SU-DHL-6 (cell line): Measurements from ENCODE around the gene ETNK2.
"Not testable (repeated sequence)": the region's sequence is repeated elsewhere in the genome, so short reads cannot be mapped to it uniquely, and the experiment has no call there.

Source experiments
- H2AFZ ChIP-seq: fragments of 200-600 bp; sonication (generic); 2 replicates; pipeline ENCODE4 v1.6.1; 2014; ENCODE audit warnings: low read depth, mild to moderate bottlenecking, moderate library complexity, mixed read lengths, antibody characterized with exemption, low read length; ENCODE audit not compliant: severe bottlenecking
- H3F3A ChIP-seq: fragments of 200-600 bp; shearing (Covaris generic); 2 replicates; pipeline ENCODE4 v1.6.0; 2016; ENCODE audit warnings: antibody characterized with exemption, mild to moderate bottlenecking; ENCODE audit not compliant: insufficient read depth
- H3K27ac ChIP-seq: fragments of 200-600 bp; sonication (generic); 2 replicates; pipeline ENCODE4 v1.5.1; 2016; ENCODE audit warnings: low read depth, mild to moderate bottlenecking, low read length, moderate library complexity, mixed read lengths
- H3K27me3 ChIP-seq: fragments of 200-600 bp; sonication (generic), shearing (Covaris generic); 2 replicates; pipeline ENCODE4 v1.6.0; 2014; ENCODE audit warnings: mild to moderate bottlenecking, low read length
- H3K36me3 ChIP-seq: fragments of 200-600 bp; sonication (generic); 2 replicates; pipeline ENCODE4 v1.6.1; 2014; ENCODE audit warnings: mild to moderate bottlenecking, low read length, mixed read lengths
- H3K4me2 ChIP-seq: fragments of 300-600, 200-600 bp; shearing (Covaris generic), sonication (generic); 2 replicates; pipeline ENCODE4 v1.6.0; 2014; ENCODE audit warnings: low read length, low read depth, mild to moderate bottlenecking; ENCODE audit not compliant: poor library complexity, severe bottlenecking
- H3K4me3 ChIP-seq: fragments of 200-600 bp; sonication (generic); 2 replicates; pipeline ENCODE4 v1.5.1; 2014; ENCODE audit warnings: antibody characterized with exemption, low read length, mild to moderate bottlenecking, mixed read lengths; ENCODE audit not compliant: insufficient read depth, poor library complexity, severe bottlenecking
- H3K79me2 ChIP-seq: fragments of 200-600 bp; sonication (generic); 2 replicates; pipeline ENCODE4 v1.6.1; 2014; ENCODE audit warnings: mild to moderate bottlenecking, low read length, moderate library complexity; ENCODE audit not compliant: insufficient read depth
- H3K9ac ChIP-seq: fragments of 200-600 bp; sonication (generic); 2 replicates; pipeline ENCODE4 v1.7.0; 2014; ENCODE audit warnings: mild to moderate bottlenecking, low read length
- H3K9me2 ChIP-seq: fragments of 200-600 bp; sonication (generic); replicated peaks from 2 replicates; pipeline ENCODE4 v1.6.1; 2014; ENCODE audit warnings: low read length; ENCODE audit not compliant: insufficient read depth
- H3K9me3 ChIP-seq: fragments of 200-600 bp; sonication (generic); 2 replicates; pipeline ENCODE4 v1.6.1; 2014; ENCODE audit warnings: low read length, mixed read lengths; ENCODE audit not compliant: insufficient read depth
- H4K20me1 ChIP-seq: fragments of 200-600 bp; sonication (generic); 2 replicates; pipeline ENCODE4 v1.6.1; 2014; ENCODE audit warnings: low read depth, mild to moderate bottlenecking, antibody characterized with exemption, low read length, moderate library complexity, mixed read lengths
- CTCF ChIP-seq: fragments of 200-600 bp; sonication (generic); IDR thresholded peaks from one replicate; pipeline ENCODE4 v1.5.1; 2017; ENCODE audit warnings: antibody characterized with exemption, mild to moderate bottlenecking, low read length, moderate library complexity; ENCODE audit not compliant: insufficient read depth, poor library complexity, severe bottlenecking
- EZH2phosphoT487 ChIP-seq: fragments of 200-600 bp; sonication (generic), shearing (Covaris generic); conservative IDR thresholded peaks from 2 replicates; pipeline ENCODE4 v1.6.1; 2018; ENCODE audit warnings: mild to moderate bottlenecking, antibody characterized with exemption, low read length, moderate library complexity, mixed read lengths

The ETNK2 gene

GRCh38 chr1:204102029-204102611, 49.7 kb downstream of the ETNK2 start:
- Histone ChIP-seq H3K4me3 (no peak overlapping the region), H2AFZ (no peak overlapping the region), H3K27me3 (no peaks in the 10 kb centered on the region), H3K27ac (no peak overlapping the region), H3K9ac (no peak overlapping the region), H3K9me2 (no peaks in the 10 kb centered on the region), H3K36me3 (no peaks in the 10 kb centered on the region), H3K4me2 (no peak overlapping the region), H3K9me3 (no peaks in the 10 kb centered on the region), H3F3A (no peaks in the 10 kb centered on the region), H3K79me2 (no peaks in the 10 kb centered on the region), H4K20me1 (no peaks in the 10 kb centered on the region)
- TF ChIP-seq EZH2phosphoT487, result no peak
- no peak for TF ChIP-seq CTCF

- H3K9ac ChIP-seq, H3K36me3 ChIP-seq, H3K9me2 ChIP-seq, H3K4me2 ChIP-seq, H3K79me2 ChIP-seq, H3K27ac ChIP-seq, H3K9me3 ChIP-seq, H2AFZ ChIP-seq, H3F3A ChIP-seq, H3K27me3 ChIP-seq, H3K4me3 ChIP-seq, H4K20me1 ChIP-seq: not testable (repeated sequence)
Observed at GRCh38 chr1:204099754-204100153, 52.1 kb downstream of the ETNK2 start.

- no peaks in the 10 kb centered on the region for H3F3A ChIP-seq
- no peaks in the 10 kb centered on the region for H3K79me2 ChIP-seq
- H2AFZ ChIP-seq, result no peak overlapping the region
- H3K36me3 ChIP-seq, result no peaks in the 10 kb centered on the region
- H3K9ac ChIP-seq, result no peak overlapping the region
- H3K4me3 ChIP-seq, result no peak overlapping the region
- no peaks in the 10 kb centered on the region for H3K9me3 ChIP-seq
- no peak overlapping the region for H3K27ac ChIP-seq
- no peak for TF ChIP-seq CTCF
- no peak for TF ChIP-seq EZH2phosphoT487
- H3K4me2 ChIP-seq, result no peak overlapping the region
- H4K20me1 ChIP-seq, result no peaks in the 10 kb centered on the region
- H3K27me3 ChIP-seq, result no peaks in the 10 kb centered on the region; the same call in 1 of the 2 replicates
- H3K9me2 ChIP-seq, result no peaks in the 10 kb centered on the region
Observed at GRCh38 chr1:204098683-204099082, 53.2 kb downstream of the ETNK2 start.

- no peak overlapping the region for H3K4me3 ChIP-seq
- TF ChIP-seq CTCF (no peak), EZH2phosphoT487 (no peak)
- H4K20me1 ChIP-seq, result no peaks in the 10 kb centered on the region
- no peaks in the 10 kb centered on the region for H3K79me2 ChIP-seq
- no peaks in the 10 kb centered on the region for H3K36me3 ChIP-seq
- no peak overlapping the region for H3K27ac ChIP-seq
- no peaks in the 10 kb centered on the region; the same call in 1 of the 2 replicates for H3K27me3 ChIP-seq
- H2AFZ ChIP-seq, result no peak overlapping the region
- no peak overlapping the region for H3K9ac ChIP-seq
- H3K4me2 ChIP-seq, result no peak overlapping the region
- no peaks in the 10 kb centered on the region for H3F3A ChIP-seq
- no peaks in the 10 kb centered on the region for H3K9me2 ChIP-seq
- no peaks in the 10 kb centered on the region for H3K9me3 ChIP-seq
Observed at GRCh38 chr1:204096931-204097330, 54.9 kb downstream of the ETNK2 start.
